Anterior cingulate cortex (tissue), 58 donors: ENCODE data around the gene SGIP1.
"Not testable (repeated sequence)": the region's sequence is repeated elsewhere in the genome, so short reads cannot be mapped to it uniquely, and the experiment has no call there.

Experiments
- DNase-seq, 58 donors: peaks; one replicate each; lab custom pipeline; 2025; lab: John Stamatoyannopoulos, UW

Gene SGIP1

DNA sequence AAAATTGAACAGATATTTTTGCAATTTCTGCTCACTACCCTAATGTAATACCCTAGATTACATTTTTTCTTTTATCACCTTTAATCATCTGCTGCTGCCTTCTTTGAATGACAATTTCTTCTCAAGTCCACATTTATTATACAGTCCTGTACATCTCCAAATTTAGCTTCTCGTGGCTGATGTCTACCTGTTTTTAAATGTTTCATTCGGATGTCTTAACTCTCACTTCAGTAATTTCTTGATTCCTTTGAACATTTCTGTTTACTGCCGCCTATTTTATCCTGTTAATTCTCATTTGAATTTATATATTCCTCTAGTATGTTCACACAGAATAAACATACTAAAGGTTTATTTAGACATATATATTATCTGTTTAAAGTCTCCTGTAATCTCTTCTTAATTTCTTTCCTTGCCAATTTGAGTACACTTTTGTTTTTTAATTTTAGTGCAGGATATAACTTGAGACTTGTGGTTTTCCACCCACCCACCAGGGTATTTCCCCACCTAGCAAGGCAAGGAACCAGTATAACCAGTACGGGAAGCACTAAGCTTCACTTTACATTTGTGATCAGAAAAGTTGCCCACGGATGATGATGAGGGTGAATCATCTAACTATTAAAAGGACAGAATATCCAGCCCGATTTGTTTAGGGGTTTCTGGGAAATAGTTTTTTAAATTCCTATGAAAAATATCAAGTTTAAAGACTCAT lies 254.4 kb downstream of the SGIP1 start:
- no peak for DNase-seq

DNA sequence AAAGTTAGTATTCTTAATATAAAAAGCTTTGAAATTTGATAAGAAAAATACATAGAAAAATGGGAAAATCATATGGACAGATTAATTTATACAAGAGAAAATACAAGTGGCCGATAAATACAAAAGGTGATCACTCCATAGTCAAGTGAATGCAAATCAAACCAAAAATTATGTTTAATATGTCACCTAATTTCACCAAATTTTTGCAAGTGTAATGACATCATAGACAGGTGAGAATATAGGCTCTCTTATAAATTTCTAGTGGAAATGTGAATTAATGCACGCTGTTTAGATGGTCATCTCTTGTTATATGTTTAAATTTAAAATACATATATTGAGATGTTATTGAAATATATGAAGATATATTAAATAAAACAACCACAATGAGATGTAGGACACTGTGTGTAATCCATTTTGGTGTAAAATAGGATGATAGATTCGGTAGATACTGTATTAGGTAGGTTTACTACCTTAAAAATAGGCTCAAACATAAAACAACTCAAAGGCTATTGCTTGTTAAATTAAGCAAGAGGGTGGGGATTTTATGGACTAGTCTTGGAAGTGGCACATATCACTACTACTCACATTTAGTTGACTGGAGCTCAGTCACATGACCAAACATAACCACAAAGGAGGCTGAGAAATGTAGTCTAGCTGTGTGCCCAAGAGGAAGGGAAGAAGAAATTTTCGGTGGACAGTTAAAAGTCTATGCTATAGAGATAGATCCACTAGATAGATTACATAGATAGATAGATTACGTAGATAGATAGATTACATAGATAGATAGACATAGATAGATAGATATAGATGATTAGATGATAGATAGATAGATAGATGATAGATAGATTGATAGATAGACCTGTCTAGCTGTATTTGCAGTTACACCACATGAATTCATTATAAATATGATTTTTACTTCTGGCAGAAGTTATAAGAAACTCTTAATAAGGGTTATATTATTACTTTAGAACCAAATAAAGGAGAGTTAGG lies 258.0 kb downstream of the SGIP1 start:
- no peak for DNase-seq

DNA sequence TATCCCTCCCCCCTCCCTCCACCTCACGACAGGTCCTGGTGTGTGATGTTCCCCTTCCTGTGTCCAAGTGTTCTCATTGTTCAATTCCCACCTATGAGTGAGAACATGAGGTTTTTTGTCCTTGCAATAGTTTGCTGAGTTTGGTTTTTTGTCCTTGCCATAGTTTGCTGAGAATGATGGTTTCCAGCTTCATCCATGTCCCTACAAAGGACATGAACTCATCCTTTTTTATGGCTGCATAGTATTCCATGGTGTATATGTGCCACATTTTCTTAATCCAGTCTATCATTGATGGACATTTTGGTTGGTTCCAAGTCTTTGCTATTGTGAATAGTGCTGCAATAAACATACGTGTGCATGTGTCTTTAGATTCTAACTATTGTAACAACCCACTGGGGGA lies 261.9 kb downstream of the SGIP1 start:
- not testable (repeated sequence) for DNase-seq
